Body of pancreas (tissue), 4 donors: ENCODE results near the gene ARL6.
"Not testable (repeated sequence)": the region's sequence is repeated elsewhere in the genome, so short reads cannot be mapped to it uniquely, and the experiment has no call there.

Source experiments
- POLR2A ChIP-seq, 3 donors: fragments of 450-650 bp; IDR thresholded peaks; one replicate each; pipeline ENCODE4 v1.6.1; 2016; ENCODE audit warnings: antibody characterized with exemption in 3 of 3, mild to moderate bottlenecking in 2 of 3
- TF ChIP-seq, protein P1 (sequence below), 7 experiments: fragments of 450-650 bp in 4 of 7; fragments of 200-600 bp in 3 of 7; sonication (generic) in 3 of 7; IDR thresholded peaks; one replicate each; pipeline ENCODE4 v1.5.1; 2016 to 2019; ENCODE audit warnings: antibody characterized with exemption in 7 of 7

DNA sequence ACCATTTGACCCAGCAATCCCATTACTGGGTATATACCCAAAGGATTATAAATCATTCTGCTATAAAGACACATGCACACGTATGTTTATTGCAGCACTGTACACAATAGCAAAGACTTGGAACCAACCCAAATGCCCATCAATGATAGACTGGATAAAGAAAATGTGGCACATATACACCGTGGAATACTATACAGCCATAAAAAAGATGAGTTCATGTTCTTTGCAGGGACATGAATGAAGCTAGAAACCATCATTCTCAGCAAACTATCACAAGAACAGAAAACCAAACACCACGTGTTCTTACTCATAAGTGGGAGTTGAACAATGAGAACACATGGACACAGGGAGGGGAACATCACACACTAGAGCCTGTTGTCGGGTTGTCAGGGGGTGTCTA lies 68.6 kb downstream of the ARL6 start:
- TF ChIP-seq, protein P1, sequence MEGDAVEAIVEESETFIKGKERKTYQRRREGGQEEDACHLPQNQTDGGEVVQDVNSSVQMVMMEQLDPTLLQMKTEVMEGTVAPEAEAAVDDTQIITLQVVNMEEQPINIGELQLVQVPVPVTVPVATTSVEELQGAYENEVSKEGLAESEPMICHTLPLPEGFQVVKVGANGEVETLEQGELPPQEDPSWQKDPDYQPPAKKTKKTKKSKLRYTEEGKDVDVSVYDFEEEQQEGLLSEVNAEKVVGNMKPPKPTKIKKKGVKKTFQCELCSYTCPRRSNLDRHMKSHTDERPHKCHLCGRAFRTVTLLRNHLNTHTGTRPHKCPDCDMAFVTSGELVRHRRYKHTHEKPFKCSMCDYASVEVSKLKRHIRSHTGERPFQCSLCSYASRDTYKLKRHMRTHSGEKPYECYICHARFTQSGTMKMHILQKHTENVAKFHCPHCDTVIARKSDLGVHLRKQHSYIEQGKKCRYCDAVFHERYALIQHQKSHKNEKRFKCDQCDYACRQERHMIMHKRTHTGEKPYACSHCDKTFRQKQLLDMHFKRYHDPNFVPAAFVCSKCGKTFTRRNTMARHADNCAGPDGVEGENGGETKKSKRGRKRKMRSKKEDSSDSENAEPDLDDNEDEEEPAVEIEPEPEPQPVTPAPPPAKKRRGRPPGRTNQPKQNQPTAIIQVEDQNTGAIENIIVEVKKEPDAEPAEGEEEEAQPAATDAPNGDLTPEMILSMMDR (IDR thresholded peaks at IDR 0.05): not testable (repeated sequence)
- not testable (repeated sequence) for TF ChIP-seq POLR2A (IDR thresholded peaks at IDR 0.05)
